HFF-Myc (cell line): ENCODE results near the gene SUMO1.
"Not testable (repeated sequence)": the region's sequence is repeated elsewhere in the genome, so short reads cannot be mapped to it uniquely, and the experiment has no call there.

Source experiments
- DNase-seq: peaks from one replicate; pipeline ENCODE4 v3.0.0-alpha.2; 2011; ENCODE audit warnings: low read depth; ENCODE audit errors: extremely low read depth
- H3K4me3 ChIP-seq: replicated peaks from 2 replicates; pipeline ENCODE4 v1.5.1; 2011; ENCODE audit warnings: low read depth, mild to moderate bottlenecking, control low read depth, low read length
- CTCF ChIP-seq: IDR thresholded peaks from 2 replicates; pipeline ENCODE4 v1.5.1; 2012; ENCODE audit warnings: mild to moderate bottlenecking, low read depth, low read length, control low read depth; ENCODE audit errors: missing control alignments

Gene SUMO1

GRCh38 chr2:202238234-202239197, at the start of gene SUMO1:
Gene SUMO1 (minus strand): TSS chr2:202238597. CDS start chr2:202238451, 146 bp downstream.
- no peak for TF ChIP-seq CTCF
- H3K4me3 ChIP-seq = peak within 1 kb of the TSS; percentile 79
- peak; percentile 66 for DNase-seq

- no peak for TF ChIP-seq CTCF
- no peak for DNase-seq
- H3K4me3 ChIP-seq = no peak overlapping the region
Observed at GRCh38 chr2:202286595-202286994, 48.2 kb upstream of the SUMO1 start.

- no peak overlapping the region for H3K4me3 ChIP-seq
- TF ChIP-seq CTCF = peak; percentile 33
- no peak for DNase-seq
Observed at GRCh38 chr2:202278944-202279343, 40.5 kb upstream of the SUMO1 start.

GRCh38 chr2:202278036-202278760, 39.8 kb upstream of the SUMO1 start:
- no peak for TF ChIP-seq CTCF
- no peak for DNase-seq
- H3K4me3 ChIP-seq = no peak overlapping the region

- not testable (repeated sequence) for H3K4me3 ChIP-seq, DNase-seq
Observed at GRCh38 chr2:202276078-202276720, 37.8 kb upstream of the SUMO1 start.

- DNase-seq = no peak
- TF ChIP-seq CTCF = no peak
- H3K4me3 ChIP-seq = peak overlapping the region; percentile 16; the same call in 1 of the 2 replicates
Observed at GRCh38 chr2:202270487-202270886, 32.1 kb upstream of the SUMO1 start.
